GM23248 (cell line): ENCODE data around the gene DUOX2. TPM values are rescaled to one million over a fixed set of nuclear protein-coding genes. Genes with fewer than 3 reads are reported as not detected.
"Not testable (repeated sequence)": the region's sequence is repeated elsewhere in the genome, so short reads cannot be mapped to it uniquely, and the experiment has no call there.

Experiments
- DNase-seq: peaks from one replicate; pipeline ENCODE4 v3.0.0-alpha.2; 2015
- H2AFZ ChIP-seq: fragments of 200-600 bp; sonication (generic); 2 replicates; pipeline ENCODE4 v1.6.1; 2016; ENCODE audit warnings: antibody characterized with exemption
- H3F3A ChIP-seq: fragments of 200-600 bp; sonication (generic); 2 replicates; pipeline ENCODE4 v1.6.1; 2016; ENCODE audit warnings: mild to moderate bottlenecking, antibody characterized with exemption, mixed run types; ENCODE audit not compliant: insufficient read depth
- H3K27ac ChIP-seq: fragments of 200-600 bp; sonication (generic); 2 replicates; pipeline ENCODE4 v1.5.1; 2016; ENCODE audit warnings: mild to moderate bottlenecking
- H3K27me3 ChIP-seq: fragments of 200-600 bp; sonication (generic); replicated peaks from 2 replicates; pipeline ENCODE4 v1.6.1; 2016; ENCODE audit warnings: mild to moderate bottlenecking; ENCODE audit not compliant: insufficient read depth
- H3K36me3 ChIP-seq: fragments of 200-600 bp; sonication (generic); 2 replicates; pipeline ENCODE4 v1.6.1; 2016; ENCODE audit warnings: low read depth, mild to moderate bottlenecking
- H3K4me1 ChIP-seq: fragments of 200-600 bp; sonication (generic); 2 replicates; pipeline ENCODE4 v1.6.1; 2016; ENCODE audit warnings: mild to moderate bottlenecking; ENCODE audit not compliant: insufficient read depth
- H3K4me2 ChIP-seq: fragments of 200-600 bp; sonication (generic); one replicate; pipeline ENCODE4 v1.6.1; 2016; ENCODE audit warnings: mild to moderate bottlenecking; ENCODE audit not compliant: unreplicated experiment
- H3K4me3 ChIP-seq: fragments of 200-600 bp; sonication (generic); 2 replicates; pipeline ENCODE4 v1.5.1; 2016; ENCODE audit warnings: mild to moderate bottlenecking
- H3K79me2 ChIP-seq: fragments of 200-600 bp; sonication (generic); 2 replicates; pipeline ENCODE4 v1.6.1; 2016; ENCODE audit warnings: mild to moderate bottlenecking; ENCODE audit not compliant: insufficient read depth
- H3K9ac ChIP-seq: fragments of 200-600 bp; sonication (generic); 2 replicates; pipeline ENCODE4 v1.6.1; 2016; ENCODE audit warnings: mild to moderate bottlenecking
- H3K9me2 ChIP-seq: fragments of 200-600 bp; sonication (generic); 2 replicates; pipeline ENCODE4 v1.6.1; 2016; ENCODE audit warnings: mixed run types, mild to moderate bottlenecking, moderate library complexity; ENCODE audit not compliant: insufficient read depth
- H3K9me3 ChIP-seq: fragments of 200-600 bp; sonication (generic); one replicate; pipeline ENCODE4 v1.6.1; 2017; ENCODE audit warnings: low read depth
- H4K20me1 ChIP-seq: fragments of 200-600 bp; sonication (generic); 2 replicates; pipeline ENCODE4 v1.6.0; 2016; ENCODE audit not compliant: insufficient read depth
- EZH2 ChIP-seq: fragments of 200-600 bp; sonication (generic); IDR thresholded peaks from 2 replicates; pipeline ENCODE4 v1.6.1; 2018; ENCODE audit warnings: antibody characterized with exemption, mild to moderate bottlenecking; ENCODE audit not compliant: insufficient read depth, poor library complexity, severe bottlenecking
- EZH2phosphoT487 ChIP-seq: fragments of 200-600 bp; sonication (generic); IDR thresholded peaks from 2 replicates; pipeline ENCODE4 v1.6.1; 2018; ENCODE audit warnings: antibody characterized with exemption, moderate library complexity, mild to moderate bottlenecking, low read depth; ENCODE audit not compliant: insufficient read depth
- WGBS, 2 experiments: methylation state at CpG; one replicate each; pipeline ENCODE4 v1.1.6; 2015 to 2017; ENCODE audit warnings: low lambda C conversion rate in 2 of 2, low coverage in 1 of 2; ENCODE audit errors: missing lambda C conversion rate in 2 of 2; 5-methylcytosine and 5-hydroxymethylcytosine counted together
- in situ Hi-C: fragments of 300-500 bp; cut with MboI; formaldehyde crosslinking; loops from 2 replicates; pipeline ENCODE4 v1.15.0; 2020
- polyA plus RNA-seq: library from polyadenylated mRNA; unstranded; fragments of >200 nt; fragmentation: Nextera tagmentation; extraction: Ambion mirVana; gene quantifications from 2 replicates; pipeline ENCODE4 v1.2.1, GENCODE V29; 2016
- total RNA-seq: library from RNA; depleted of rRNA; stranded (reverse); fragments of >200 nt; shearing (Covaris generic); gene quantifications from 2 replicates; pipeline ENCODE4 v1.2.3, GENCODE V29; 2014

Gene DUOX2
- total and polyA plus RNA-seq, 2 experiments from 2014 or later = 0.03 TPM; not detected in 1

DNA sequence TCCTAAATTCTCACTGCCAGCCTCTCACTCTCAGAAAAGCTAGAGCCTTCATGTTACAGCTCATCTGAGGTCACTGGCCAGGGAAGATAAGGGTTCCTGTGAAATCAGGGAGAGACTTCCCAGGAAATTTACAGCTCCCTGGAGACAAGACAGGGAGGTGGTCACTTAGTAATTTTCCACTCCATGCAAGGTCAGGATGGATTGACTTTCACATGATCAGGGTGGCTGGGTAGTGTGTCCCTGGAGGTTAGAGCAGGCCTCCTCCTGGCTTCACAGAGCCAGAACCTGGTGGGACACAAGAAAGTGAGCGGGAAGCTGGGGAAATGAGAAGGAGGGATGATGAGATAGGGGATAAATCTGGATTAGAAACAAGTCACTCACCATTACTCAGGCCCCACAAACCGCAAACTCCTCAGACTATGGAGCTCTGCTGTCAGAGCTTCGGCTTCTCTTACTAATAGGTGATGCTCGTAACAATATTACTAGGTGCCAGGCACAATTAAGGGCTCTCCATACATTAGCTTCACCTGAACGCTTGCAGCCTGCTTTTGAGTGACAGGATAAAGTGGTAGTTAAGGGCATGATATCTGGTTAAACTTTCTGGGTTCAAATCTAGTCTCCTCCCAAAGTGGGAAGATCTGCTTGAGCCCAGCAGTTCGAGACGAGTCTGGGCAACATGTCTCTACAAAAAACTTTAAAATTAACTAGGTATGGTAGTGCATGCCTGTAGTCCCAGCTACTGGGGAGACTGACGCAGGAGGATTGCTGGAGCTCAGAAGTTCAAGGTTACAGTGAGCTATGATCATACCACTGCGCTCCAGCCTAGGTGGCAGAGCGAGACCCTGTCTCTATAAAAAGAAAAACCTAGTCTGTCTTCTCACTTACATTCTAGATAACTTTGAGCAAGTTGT is 24.9 kb downstream of the DUOX2 start:
- Histone ChIP-seq H4K20me1 (no peaks in the 10 kb centered on the region), H3K9me2 (no peaks in the 10 kb centered on the region), H3K4me1 (no peaks in the 10 kb centered on the region), H3K4me2 (no peak overlapping the region), H3K9ac (no peak overlapping the region), H3K79me2 (no peaks in the 10 kb centered on the region), H3K9me3 (no peaks in the 10 kb centered on the region), H3F3A (no peaks in the 10 kb centered on the region), H3K4me3 (no peak overlapping the region), H3K27ac (no peak overlapping the region), H3K27me3 (peaks cover 33% of the 10 kb centered on the region), H3K36me3 (no peaks in the 10 kb centered on the region), H2AFZ (no peak overlapping the region)
- in situ Hi-C loops = no loop called here
- peak; percentile 21 for DNase-seq
- TF ChIP-seq EZH2 (no peak), EZH2phosphoT487 (no peak)
- 69 to 71% methylated on average over 10 of the region's 10 CpGs for WGBS, 2 experiments

DNA sequence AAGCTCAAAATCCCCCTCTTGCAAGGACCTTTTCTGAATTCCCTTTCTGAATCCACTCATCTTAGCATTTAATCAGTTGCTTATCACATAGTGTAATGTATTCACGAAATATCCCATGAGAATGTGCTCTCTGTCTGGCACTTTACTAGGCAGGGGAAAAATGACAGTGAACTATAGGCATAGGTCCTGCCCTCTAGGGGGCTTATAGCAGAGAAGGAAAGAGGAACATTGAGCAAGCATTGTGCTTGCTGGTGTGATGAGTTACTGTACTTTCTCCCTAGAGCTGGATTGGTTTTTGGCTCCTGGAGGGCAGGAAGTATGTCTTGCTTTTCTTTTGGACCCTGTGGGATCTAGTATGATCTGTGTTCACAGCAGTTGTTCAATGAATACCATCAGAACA is 26.5 kb downstream of the DUOX2 start:
- no peak for DNase-seq
- H2AFZ ChIP-seq = no peak overlapping the region
- H3K36me3 ChIP-seq = no peaks in the 10 kb centered on the region
- no peak overlapping the region for H3K4me3 ChIP-seq
- no peak overlapping the region for H3K4me2 ChIP-seq
- H3K79me2 ChIP-seq = no peaks in the 10 kb centered on the region
- H3K27ac ChIP-seq = no peak overlapping the region
- H3K9me3 ChIP-seq = no peaks in the 10 kb centered on the region
- in situ Hi-C loops = no loop called here
- peaks cover 44% of the 10 kb centered on the region for H3K27me3 ChIP-seq
- no peak overlapping the region for H3K9ac ChIP-seq
- no peaks in the 10 kb centered on the region for H4K20me1 ChIP-seq
- H3F3A ChIP-seq = no peaks in the 10 kb centered on the region
- no peaks in the 10 kb centered on the region for H3K4me1 ChIP-seq
- H3K9me2 ChIP-seq = no peaks in the 10 kb centered on the region
- TF ChIP-seq EZH2phosphoT487 (no peak), EZH2 (no peak)
- 27 to 33% methylated on average over 1 of the region's 1 CpG for WGBS, 2 experiments

DNA sequence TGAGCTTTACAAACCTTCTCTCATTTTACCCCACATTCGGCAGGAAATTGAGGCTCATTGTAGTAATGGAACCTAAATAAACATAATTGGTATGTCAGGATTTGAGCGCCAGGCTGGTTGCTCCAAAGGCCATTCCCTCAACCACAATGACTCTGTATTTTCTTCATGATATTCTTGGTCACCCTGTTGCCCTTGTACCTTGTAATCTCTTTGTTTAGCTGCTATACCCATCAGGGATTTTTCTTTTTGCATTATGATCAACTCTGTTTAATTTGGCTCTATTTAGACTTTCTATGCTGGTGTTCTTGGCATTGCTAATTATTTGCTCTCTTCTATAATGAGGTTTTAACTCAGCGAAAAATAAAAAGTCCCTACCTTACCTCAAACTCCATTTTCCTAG is 29.8 kb downstream of the DUOX2 start:
- 59 to 61% methylated on average over 3 of the region's 3 CpGs for WGBS, 2 experiments
- no peak overlapping the region for H3K4me2 ChIP-seq
- H3K27me3 ChIP-seq = peaks cover 33% of the 10 kb centered on the region; the same call in 1 of the 2 replicates
- H3K9ac ChIP-seq = no peak overlapping the region
- H3K9me2 ChIP-seq = no peaks in the 10 kb centered on the region
- no peaks in the 10 kb centered on the region for H3K9me3 ChIP-seq
- in situ Hi-C loops = no loop called here
- H3F3A ChIP-seq = no peaks in the 10 kb centered on the region
- TF ChIP-seq EZH2 (no peak), EZH2phosphoT487 (no peak)
- no peaks in the 10 kb centered on the region for H3K36me3 ChIP-seq
- no peak overlapping the region for H2AFZ ChIP-seq
- no peak overlapping the region for H3K4me3 ChIP-seq
- H3K4me1 ChIP-seq = no peaks in the 10 kb centered on the region
- no peaks in the 10 kb centered on the region for H3K79me2 ChIP-seq
- DNase-seq = no peak
- no peak overlapping the region for H3K27ac ChIP-seq
- no peaks in the 10 kb centered on the region for H4K20me1 ChIP-seq

DNA sequence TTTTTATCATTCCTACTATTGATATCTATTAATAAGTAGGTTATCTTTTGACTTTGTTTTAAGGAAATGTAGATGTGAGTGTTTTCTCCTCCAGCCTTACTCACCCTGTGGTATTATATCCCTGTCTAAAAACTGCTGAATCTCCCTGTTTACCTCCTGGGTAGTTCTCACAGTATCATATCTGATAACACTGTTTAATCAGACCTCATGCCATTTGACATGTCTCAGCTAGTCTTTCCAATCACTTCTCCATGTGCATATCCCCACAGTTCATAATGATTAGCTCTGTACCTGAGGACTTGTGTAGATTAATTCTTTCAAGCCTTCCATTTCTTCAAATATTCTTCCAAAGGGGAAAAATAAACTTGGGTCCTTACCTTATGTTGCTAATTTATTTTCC is 30.7 kb downstream of the DUOX2 start:
- in situ Hi-C loops = no loop called here
- no peaks in the 10 kb centered on the region for H4K20me1 ChIP-seq

DNA sequence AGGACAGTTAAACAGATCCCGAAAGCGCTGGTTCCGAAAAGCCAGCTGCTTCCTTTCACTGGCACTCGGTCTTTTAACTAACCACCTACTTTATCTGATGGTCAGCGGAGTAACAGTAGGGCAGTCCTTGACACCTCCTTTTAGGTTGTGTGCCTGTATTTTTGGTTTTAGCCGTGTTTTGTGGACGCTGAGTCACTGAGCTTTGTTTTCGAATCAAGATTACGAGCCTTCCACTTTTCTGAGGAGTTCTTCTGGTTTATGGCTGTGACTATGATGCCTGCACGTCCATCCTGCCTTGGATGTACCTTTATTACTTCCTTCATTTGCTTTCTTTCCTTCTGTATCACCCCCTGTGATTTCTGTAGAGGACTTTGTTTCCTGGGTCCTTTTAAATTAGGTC is 31.6 kb downstream of the DUOX2 start:
- H3K9me2 ChIP-seq, in situ Hi-C loops, H3K27ac ChIP-seq, DNase-seq, H3F3A ChIP-seq, H2AFZ ChIP-seq, H3K79me2 ChIP-seq, H3K9me3 ChIP-seq, H3K4me2 ChIP-seq, H3K4me3 ChIP-seq, H3K4me1 ChIP-seq, H4K20me1 ChIP-seq, H3K36me3 ChIP-seq, H3K9ac ChIP-seq: not testable (repeated sequence)
- H3K27me3 ChIP-seq = peaks cover 24% of the 10 kb centered on the region; the same call in 1 of the 2 replicates
- WGBS, 2 experiments = 65 to 66% methylated on average over 10 of the region's 10 CpGs

More for the DNA sequence above, 30.7 kb downstream of the DUOX2 start:
- no peak for DNase-seq
- Histone ChIP-seq H3K4me3 (no peak overlapping the region), H3K4me1 (no peaks in the 10 kb centered on the region), H3K9me3 (no peaks in the 10 kb centered on the region), H3K27ac (no peak overlapping the region), H2AFZ (no peak overlapping the region), H3K27me3 (peaks cover 25% of the 10 kb centered on the region; the same call in 1 of the 2 replicates), H3F3A (no peaks in the 10 kb centered on the region), H3K9me2 (no peaks in the 10 kb centered on the region), H3K36me3 (no peaks in the 10 kb centered on the region), H3K9ac (no peak overlapping the region), H3K79me2 (no peaks in the 10 kb centered on the region), H3K4me2 (no peak overlapping the region)
- TF ChIP-seq EZH2 (no peak), EZH2phosphoT487 (no peak)

DNA sequence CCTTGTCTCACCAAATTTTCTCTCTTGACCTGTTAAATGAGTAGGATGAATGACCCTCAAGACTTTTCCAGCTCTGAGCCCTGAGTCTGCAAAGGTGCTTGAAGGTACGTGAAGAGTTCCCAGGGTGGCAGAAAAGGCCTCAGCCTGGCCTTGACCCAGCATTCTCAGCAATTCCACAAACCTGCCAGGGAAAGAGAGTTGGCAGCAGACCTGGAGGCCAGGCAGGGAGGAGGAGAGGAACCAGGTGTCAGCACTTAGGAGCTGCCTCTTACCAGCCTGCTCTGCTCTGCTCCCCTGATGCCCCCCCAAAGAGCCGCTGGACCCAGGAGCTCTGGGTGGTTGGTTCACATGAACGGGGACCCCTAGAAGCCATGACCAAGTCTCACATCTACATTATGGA is 33.4 kb downstream of the DUOX2 start:
- 71 to 83% methylated on average over 3 of the region's 3 CpGs for WGBS, 2 experiments

More for the DNA sequence above, 33.4 kb downstream of the DUOX2 start:
- H3K9ac ChIP-seq, H3K9me3 ChIP-seq, H3K27ac ChIP-seq, H3K4me2 ChIP-seq, H3F3A ChIP-seq, DNase-seq, H3K79me2 ChIP-seq, H2AFZ ChIP-seq, H3K4me1 ChIP-seq, H4K20me1 ChIP-seq, H3K9me2 ChIP-seq, H3K36me3 ChIP-seq, H3K4me3 ChIP-seq, in situ Hi-C loops: not testable (repeated sequence)
- peaks cover 24% of the 10 kb centered on the region; the same call in 1 of the 2 replicates for H3K27me3 ChIP-seq
